ENCODE data around the gene RFX2.

DNA sequence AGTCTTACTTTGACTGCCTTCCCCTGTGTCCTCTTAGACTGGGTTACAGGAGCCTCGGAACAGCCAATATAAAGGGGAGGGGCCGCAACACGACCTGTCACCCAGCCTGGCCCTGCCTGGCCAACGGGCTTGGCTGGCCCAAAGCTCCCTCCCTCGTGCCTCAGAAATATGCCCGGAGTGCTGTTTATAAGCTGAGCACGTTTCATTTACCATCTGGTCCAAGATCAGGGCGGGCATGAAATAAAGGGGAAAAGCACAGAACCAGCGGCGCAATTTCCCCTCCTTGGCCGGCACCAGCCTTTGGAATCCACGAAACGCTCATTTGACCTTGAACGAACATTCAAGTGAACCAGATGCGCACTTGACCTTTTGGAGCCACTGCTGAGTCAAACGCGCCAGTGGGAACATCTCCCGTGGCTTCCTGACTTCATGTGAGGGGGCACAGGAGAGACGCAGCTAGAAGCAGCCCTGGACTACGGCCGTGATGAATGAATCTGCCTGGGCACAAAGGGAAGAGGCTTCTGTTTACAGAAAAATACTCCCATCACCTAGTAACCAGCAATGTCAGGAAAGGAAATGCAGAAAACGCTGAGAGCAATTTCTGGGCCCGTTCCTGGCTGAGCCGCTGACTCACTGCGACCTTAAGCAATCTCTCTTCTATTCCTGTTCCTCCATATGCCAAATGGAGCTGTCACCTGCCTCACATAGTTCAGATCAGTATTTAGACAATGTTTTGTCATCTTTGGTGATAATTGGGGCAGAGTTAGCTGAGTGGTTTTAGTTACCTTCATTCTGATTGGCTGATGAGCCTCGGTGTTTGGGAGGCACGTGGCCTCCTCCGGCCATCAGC lies 53.3 kb downstream of the RFX2 start:
- TF ChIP-seq GATA2 (IDR thresholded peaks at IDR 0.05; ENCODE audit: low read depth, low read length), result no peak
- TF ChIP-seq GATA3 (IDR thresholded peaks at IDR 0.05; ENCODE audit: low read depth, low read length), result no peak
